ENCODE measurements around the gene SLIT1. TPM values are rescaled to one million over a fixed set of nuclear protein-coding genes. Genes with fewer than 3 reads are reported as not detected.
A peak's percentile ranks its signal among the peaks of the same experiment; 100 is the strongest.

The SLIT1 gene
- polyA plus RNA-seq, 1 donor (not counting 4 experiments of a cell fraction or from before 2014, with no cell fraction given) = 0.01 TPM

- no peak for TF ChIP-seq EZH2 (IDR thresholded peaks at IDR 0.05; ENCODE audit: low read length)
- TF ChIP-seq CTCF (optimal IDR thresholded peaks at IDR 0.05 in 1 of 3, IDR thresholded peaks at IDR 0.05 in 1 of 3, conservative IDR thresholded peaks at IDR 0.05 in 1 of 3; ENCODE audit: extremely low read depth in 1 of 3, insufficient read depth in 2 of 3, low read length in 3 of 3) = peak in 2 of 3 experiments; percentile 25 to 33
- DNase-seq (ENCODE audit: low read depth, low spot score) = no peak
- FAIRE-seq = no peak
Measured at GRCh38 chr10:97179731-97180362, 5.9 kb downstream of the SLIT1 start.

GRCh38 chr10:97179311-97179710, 6.4 kb downstream of the SLIT1 start:
- Histone ChIP-seq H2AFZ (ENCODE audit: control insufficient read depth, low read length) (no peak overlapping the region), H3K27ac (ENCODE audit: control insufficient read depth, insufficient read depth, low read length) (no peak overlapping the region), H3K4me1 (ENCODE audit: control insufficient read depth, extremely low read depth, insufficient read depth, low read length) (no peaks in the 10 kb centered on the region), H3K36me3 (ENCODE audit: control insufficient read depth in 2 of 2, extremely low read depth in 1 of 2, insufficient read depth in 2 of 2, low read length in 2 of 2) (no peaks in the 10 kb centered on the region), H3K4me3 (ENCODE audit: control insufficient read depth in 2 of 3, extremely low read depth in 1 of 3, insufficient read depth in 2 of 3, low read depth in 1 of 3, low read length in 3 of 3) (no peak overlapping the region), H3K27me3 (ENCODE audit: control insufficient read depth, extremely low read depth, insufficient read depth, low read length) (peaks cover 71% of the 10 kb centered on the region), H3K4me2 (ENCODE audit: control insufficient read depth, extremely low read depth, insufficient read depth, low read depth, low read length) (no peak overlapping the region), H3K9ac (ENCODE audit: control insufficient read depth, extremely low read depth, insufficient read depth, low read length) (no peak overlapping the region), H3K9me1 (ENCODE audit: control insufficient read depth, extremely low read depth, insufficient read depth, low read length) (no peaks in the 10 kb centered on the region), H4K20me1 (ENCODE audit: control insufficient read depth, extremely low read depth, insufficient read depth, low read length) (no peaks in the 10 kb centered on the region), H3K79me2 (ENCODE audit: control insufficient read depth, insufficient read depth, low read length) (no peaks in the 10 kb centered on the region), H3K9me3 (ENCODE audit: control insufficient read depth, low read depth, low read length) (no peaks in the 10 kb centered on the region)
- DNase-seq (ENCODE audit: low read depth, low spot score) (no peak), FAIRE-seq (no peak)
- no peak for TF ChIP-seq CTCF (optimal IDR thresholded peaks at IDR 0.05 in 1 of 3, IDR thresholded peaks at IDR 0.05 in 1 of 3, conservative IDR thresholded peaks at IDR 0.05 in 1 of 3; ENCODE audit: extremely low read depth in 1 of 3, insufficient read depth in 2 of 3, low read length in 3 of 3)
- no peak for TF ChIP-seq EZH2 (IDR thresholded peaks at IDR 0.05; ENCODE audit: low read length)
- dilution Hi-C loops (cut with MboI; ENCODE audit: extremely low pct_ligation_motif_present, low sequenced_read_pairs) = no loop called here

More at GRCh38 chr10:97179731-97180362, 5.9 kb downstream of the SLIT1 start:
- H3K9me3 ChIP-seq (ENCODE audit: control insufficient read depth, low read depth, low read length) = no peaks in the 10 kb centered on the region
- no peaks in the 10 kb centered on the region for H3K4me1 ChIP-seq (ENCODE audit: control insufficient read depth, extremely low read depth, insufficient read depth, low read length)
- H3K79me2 ChIP-seq (ENCODE audit: control insufficient read depth, insufficient read depth, low read length) = no peaks in the 10 kb centered on the region
- no peaks in the 10 kb centered on the region for H3K36me3 ChIP-seq (ENCODE audit: control insufficient read depth in 2 of 2, extremely low read depth in 1 of 2, insufficient read depth in 2 of 2, low read length in 2 of 2)
- H2AFZ ChIP-seq (ENCODE audit: control insufficient read depth, low read length) = no peak overlapping the region
- H3K9me1 ChIP-seq (ENCODE audit: control insufficient read depth, extremely low read depth, insufficient read depth, low read length) = no peaks in the 10 kb centered on the region
- H3K9ac ChIP-seq (ENCODE audit: control insufficient read depth, extremely low read depth, insufficient read depth, low read length) = no peak overlapping the region
- dilution Hi-C loops (cut with MboI; ENCODE audit: extremely low pct_ligation_motif_present, low sequenced_read_pairs) = no loop called here
- H3K27me3 ChIP-seq (ENCODE audit: control insufficient read depth, extremely low read depth, insufficient read depth, low read length) = peaks cover 77% of the 10 kb centered on the region
- H3K4me2 ChIP-seq (ENCODE audit: control insufficient read depth, extremely low read depth, insufficient read depth, low read depth, low read length) = no peak overlapping the region
- H4K20me1 ChIP-seq (ENCODE audit: control insufficient read depth, extremely low read depth, insufficient read depth, low read length) = no peaks in the 10 kb centered on the region
- H3K27ac ChIP-seq (ENCODE audit: control insufficient read depth, insufficient read depth, low read length) = no peak overlapping the region
- no peak overlapping the region for H3K4me3 ChIP-seq (ENCODE audit: control insufficient read depth in 2 of 3, extremely low read depth in 1 of 3, insufficient read depth in 2 of 3, low read depth in 1 of 3, low read length in 3 of 3)

All from keratinocyte (primary cell).